ENCODE results near the gene NEURL1B.

- TF ChIP-seq REST (IDR thresholded peaks at IDR 0.05; ENCODE audit: borderline replicate concordance) = no peak
- TF ChIP-seq SMC3 (conservative IDR thresholded peaks at IDR 0.05; ENCODE audit: poor library complexity) = no peak
- TF ChIP-seq CTCF (IDR thresholded peaks at IDR 0.05; ENCODE audit: poor library complexity, severe bottlenecking) = no peak
- no peak for TF ChIP-seq POLR2AphosphoS5 (IDR thresholded peaks at IDR 0.05)
- TF ChIP-seq EZH2 (IDR thresholded peaks at IDR 0.05; ENCODE audit: borderline replicate concordance, insufficient read depth, low read length, poor library complexity, severe bottlenecking) = no peak
- no peak for TF ChIP-seq EP300 (conservative IDR thresholded peaks at IDR 0.05; ENCODE audit: poor library complexity, severe bottlenecking)
- TF ChIP-seq RAD21 (conservative IDR thresholded peaks at IDR 0.05) = no peak
- no peak for TF ChIP-seq MXI1 (conservative IDR thresholded peaks at IDR 0.05; ENCODE audit: poor library complexity, severe bottlenecking)
Observed at GRCh38 chr5:172718527-172719114, 77.6 kb downstream of the NEURL1B start.
